GM23338 (cell line): Measurements from ENCODE around the gene ADAD2. TPM values are rescaled to one million over a fixed set of nuclear protein-coding genes. Genes with fewer than 3 reads are reported as not detected.

Experiments used
- ATAC-seq: fragments of 200-7000 bp; cut with Tn5 transposase; 3 replicates; pipeline ENCODE4 v1.9.1; 2020
- DNase-seq: peaks from one replicate; pipeline ENCODE4 v3.0.0-alpha.2; 2015; ENCODE audit warnings: low spot score
- H2AFZ ChIP-seq: fragments of 200-600 bp; sonication (generic); 2 replicates; pipeline ENCODE4 v1.8.0; 2016; ENCODE audit warnings: antibody characterized with exemption, mild to moderate bottlenecking, moderate library complexity
- H3F3A ChIP-seq: fragments of 200-600 bp; sonication (generic); replicated peaks from 2 replicates; pipeline ENCODE4 v1.8.0; 2017; ENCODE audit warnings: antibody characterized with exemption, mixed run types, low read depth
- H3K27ac ChIP-seq: fragments of 200-600 bp; sonication (generic); 2 replicates; pipeline ENCODE4 v1.6.1; 2016; ENCODE audit warnings: low read depth
- H3K27me3 ChIP-seq: fragments of 200-600 bp; sonication (generic); 2 replicates; pipeline ENCODE4 v1.8.0; 2016; ENCODE audit warnings: mild to moderate bottlenecking, mixed run types, moderate library complexity; ENCODE audit not compliant: insufficient read depth
- H3K36me3 ChIP-seq: fragments of 200-600 bp; sonication (generic); 2 replicates; pipeline ENCODE4 v1.8.0; 2016; ENCODE audit warnings: mild to moderate bottlenecking; ENCODE audit not compliant: insufficient read depth
- H3K4me1 ChIP-seq: fragments of 200-600 bp; sonication (generic); 2 replicates; pipeline ENCODE4 v1.8.0; 2016; ENCODE audit warnings: mild to moderate bottlenecking, moderate library complexity; ENCODE audit not compliant: insufficient read depth
- H3K4me2 ChIP-seq: fragments of 200-600 bp; sonication (generic); 2 replicates; pipeline ENCODE4 v1.7.1; 2017; ENCODE audit warnings: mixed run types
- H3K4me3 ChIP-seq: fragments of 200-600 bp; sonication (generic); 2 replicates; pipeline ENCODE4 v1.6.1; 2016; ENCODE audit warnings: mixed run types
- H3K79me2 ChIP-seq: fragments of 200-600 bp; sonication (generic); replicated peaks from 2 replicates; pipeline ENCODE4 v1.8.0; 2017; ENCODE audit warnings: mild to moderate bottlenecking; ENCODE audit not compliant: insufficient read depth
- H3K9me2 ChIP-seq: fragments of 200-600 bp; sonication (generic); 2 replicates; pipeline ENCODE4 v1.8.0; 2017; ENCODE audit not compliant: insufficient read depth
- H4K20me1 ChIP-seq: fragments of 200-600 bp; sonication (generic); replicated peaks from 2 replicates; pipeline ENCODE4 v1.8.0; 2017; ENCODE audit warnings: mild to moderate bottlenecking; ENCODE audit not compliant: insufficient read depth
- H3K27ac Mint-ChIP-seq: 2 replicates; pipeline ENCODE4 v1.8.0; 2020; ENCODE audit warnings: inconsistent platforms, mild to moderate bottlenecking, moderate library complexity, mixed read lengths
- H3K27me3 Mint-ChIP-seq: 3 replicates; pipeline ENCODE4 v1.8.0; 2022; ENCODE audit warnings: low read depth, mild to moderate bottlenecking, moderate library complexity, mixed read lengths, inconsistent platforms; ENCODE audit not compliant: insufficient read depth, poor library complexity
- H3K36me3 Mint-ChIP-seq: 3 replicates; pipeline ENCODE4 v1.8.0; 2021; ENCODE audit warnings: low read depth, mild to moderate bottlenecking, inconsistent platforms, moderate library complexity, mixed read lengths
- H3K4me1 Mint-ChIP-seq: 3 replicates; pipeline ENCODE4 v1.8.0; 2020; ENCODE audit warnings: mild to moderate bottlenecking, inconsistent platforms, mixed read lengths
- H3K4me3 Mint-ChIP-seq: 3 replicates; pipeline ENCODE4 v1.8.0; 2021; ENCODE audit warnings: moderate library complexity, mild to moderate bottlenecking, inconsistent platforms, mixed read lengths
- H3K9me3 Mint-ChIP-seq: 3 replicates; pipeline ENCODE4 v1.8.0; 2020; ENCODE audit warnings: moderate library complexity, mild to moderate bottlenecking, inconsistent platforms, mixed read lengths
- CREB1 ChIP-seq: fragments of 250-450 bp; sonication (Bioruptor Pico); IDR thresholded peaks from 2 replicates; pipeline ENCODE4 v1.5.0; 2020; ENCODE audit warnings: low read depth, mild to moderate bottlenecking, moderate library complexity
- CTCF ChIP-seq, 2 experiments: fragments of 200-600 bp in 1 of 2; sonication (generic) in 1 of 2; conservative IDR thresholded peaks; 2 replicates each; pipeline versions ENCODE4 v1.5.1 to v1.6.1; 2016 to 2017; ENCODE audit warnings: antibody characterized with exemption in 2 of 2, low read depth in 2 of 2, mild to moderate bottlenecking in 2 of 2, moderate library complexity in 1 of 2
- ETS1 ChIP-seq: IDR thresholded peaks from 2 replicates; pipeline ENCODE4 v1.6.1; 2016; ENCODE audit warnings: antibody characterized with exemption
- EZH2 ChIP-seq: fragments of 200-600 bp; sonication (generic); IDR thresholded peaks from one replicate; pipeline ENCODE4 v1.8.0; 2017; ENCODE audit warnings: antibody characterized with exemption, mild to moderate bottlenecking, low read depth; ENCODE audit not compliant: unreplicated experiment
- EZH2phosphoT487 ChIP-seq: fragments of 200-600 bp; sonication (generic); IDR thresholded peaks from one replicate; pipeline ENCODE4 v1.8.1; 2018; ENCODE audit warnings: antibody characterized with exemption; ENCODE audit not compliant: unreplicated experiment
- JUNB ChIP-seq: IDR thresholded peaks from one replicate; pipeline ENCODE4 v1.6.1; 2016; ENCODE audit warnings: antibody characterized with exemption; ENCODE audit not compliant: unreplicated experiment
- NANOG ChIP-seq: IDR thresholded peaks from 2 replicates; pipeline ENCODE4 v1.6.1; 2016; ENCODE audit warnings: antibody characterized with exemption, borderline replicate concordance
- POLR2AphosphoS5 ChIP-seq: IDR thresholded peaks from 2 replicates; pipeline ENCODE4 v1.6.1; 2016; ENCODE audit warnings: antibody characterized with exemption, low read depth
- REST ChIP-seq: IDR thresholded peaks from one replicate; pipeline ENCODE4 v1.6.1; 2018; ENCODE audit warnings: antibody characterized with exemption; ENCODE audit not compliant: unreplicated experiment
- STAT1 ChIP-seq: IDR thresholded peaks from one replicate; pipeline ENCODE4 v1.6.1; 2016; ENCODE audit warnings: antibody characterized with exemption; ENCODE audit not compliant: unreplicated experiment
- ZNF114 ChIP-seq: fragments of 250-450 bp; sonication (Bioruptor Pico); IDR thresholded peaks from 2 replicates; pipeline ENCODE4 v1.5.0; 2020; ENCODE audit warnings: mild to moderate bottlenecking, moderate library complexity
- ZNF331 ChIP-seq: fragments of 250-450 bp; sonication (Bioruptor Pico); IDR thresholded peaks from 2 replicates; pipeline ENCODE4 v1.5.0; 2020; ENCODE audit warnings: low read depth, mild to moderate bottlenecking, moderate library complexity
- ZNF462 ChIP-seq: fragments of 250-450 bp; sonication (Bioruptor Pico); IDR thresholded peaks from 2 replicates; pipeline ENCODE4 v1.5.0; 2020; ENCODE audit warnings: mild to moderate bottlenecking, moderate library complexity
- polyA plus RNA-seq: library from polyadenylated mRNA; unstranded; fragments of >200 nt; fragmentation: Nextera tagmentation; extraction: Ambion mirVana; gene quantifications from 2 replicates; pipeline ENCODE4 v1.2.1, GENCODE V29; 2016
- total RNA-seq: library from RNA; depleted of rRNA; stranded (reverse); fragments of >200 nt; shearing (Covaris generic); gene quantifications from 2 replicates; pipeline ENCODE4 v1.2.3, GENCODE V29; 2014

The ADAD2 gene
- total and polyA plus RNA-seq, 2 experiments from 2014 or later = 1.6 to 4.5 TPM

- Histone ChIP-seq H3K4me3 (no peak overlapping the region), H3F3A (no peaks in the 10 kb centered on the region), H3K27me3 (no peaks in the 10 kb centered on the region), H3K36me3 (no peaks in the 10 kb centered on the region), H3K79me2 (no peaks in the 10 kb centered on the region), H3K27ac (no peak overlapping the region), H3K4me2 (no peak overlapping the region), H2AFZ (no peak overlapping the region), H3K9me2 (no peaks in the 10 kb centered on the region), H3K4me1 (peaks cover under 1% of the 10 kb centered on the region; the same call in 1 of the 2 replicates), H4K20me1 (no peaks in the 10 kb centered on the region)
- Mint-ChIP-seq H3K9me3 (no peaks in the 10 kb centered on the region), H3K36me3 (no peaks in the 10 kb centered on the region; the same call in 2 of the 3 replicates), H3K4me1 (peaks cover 2% of the 10 kb centered on the region; the same call in 1 of the 3 replicates), H3K27me3 (peaks cover 2% of the 10 kb centered on the region), H3K27ac (no peak overlapping the region), H3K4me3 (no peak overlapping the region)
- ATAC-seq = no peak
- DNase-seq = no peak
- no peak for TF ChIP-seq CREB1 (CRISPR knock-in tag)
- TF ChIP-seq ETS1 = no peak
- TF ChIP-seq POLR2AphosphoS5 = no peak
- TF ChIP-seq EZH2phosphoT487 = no peak
- TF ChIP-seq STAT1 = no peak
- no peak for TF ChIP-seq NANOG
- TF ChIP-seq JUNB = no peak
- TF ChIP-seq ZNF462 (CRISPR knock-in tag) = no peak
- TF ChIP-seq EZH2 = no peak
- TF ChIP-seq CTCF (conservative IDR thresholded peaks at IDR 0.05; ENCODE audit: low read depth in 2 of 2) = no peak
- TF ChIP-seq ZNF114 = no peak
- no peak for TF ChIP-seq REST
- TF ChIP-seq ZNF331 (CRISPR knock-in tag) = no peak
Observed at GRCh38 chr16:84161801-84162200, 29.2 kb upstream of the ADAD2 start.
